ENCODE data around the gene RABGAP1L. TPM values are rescaled to one million over a fixed set of nuclear protein-coding genes. Genes with fewer than 3 reads are reported as not detected.

RABGAP1L gene
- total RNA-seq, 4 donors from 2014 or later: 38.8 to 54.7 (median 50.5) TPM

GRCh38 chr1:174376030-174376429 lies 216.7 kb downstream of the RABGAP1L start:
- 73 to 82% methylated on average over 2 of the region's 2 CpGs for WGBS, 2 donors
- intact Hi-C loops (cut with DNase I; ENCODE audit: low total_unique reads): no loop called here
- no peak overlapping the region for H3K4me3 ChIP-seq (ENCODE audit: low read depth, poor library complexity, severe bottlenecking)
- no peak for DNase-seq (ENCODE audit: low spot score in 2 of 2)
- no peak for TF ChIP-seq CTCF (IDR thresholded peaks at IDR 0.05)
- TF ChIP-seq POLR2A (IDR thresholded peaks at IDR 0.05): no peak

GRCh38 chr1:174391716-174392115 lies 232.4 kb downstream of the RABGAP1L start:
- no peak overlapping the region for H3K4me3 ChIP-seq (ENCODE audit: low read depth, poor library complexity, severe bottlenecking)
- no peak for DNase-seq (ENCODE audit: low spot score in 2 of 2)
- TF ChIP-seq CTCF (IDR thresholded peaks at IDR 0.05) (no peak), POLR2A (IDR thresholded peaks at IDR 0.05) (no peak)
- intact Hi-C loops (cut with DNase I; ENCODE audit: low total_unique reads): loop anchor here (10.0 kb wide), 1 partner anchor 2003 kb away; no protein-coding TSS in a partner anchor

- no peak overlapping the region for H3K4me3 ChIP-seq (ENCODE audit: low read depth, poor library complexity, severe bottlenecking)
- TF ChIP-seq CTCF (IDR thresholded peaks at IDR 0.05) (no peak), POLR2A (IDR thresholded peaks at IDR 0.05) (no peak)
- WGBS, 2 donors: 89 to 94% methylated on average over 4 of the region's 4 CpGs
- DNase-seq (ENCODE audit: low spot score in 2 of 2): peak in 1 of 2 donors; percentile 75
- intact Hi-C loops (cut with DNase I; ENCODE audit: low total_unique reads): loop anchor here (10.0 kb wide), 1 partner anchor 2001 kb away; no protein-coding TSS in a partner anchor
These were observed 234.6 kb downstream of the RABGAP1L start for GRCh38 chr1:174393885-174394284.

GRCh38 chr1:174397261-174397660 lies 237.9 kb downstream of the RABGAP1L start:
- WGBS, 2 donors: 89% methylated on average over 1 of the region's 1 CpG
- TF ChIP-seq CTCF (IDR thresholded peaks at IDR 0.05) (no peak), POLR2A (IDR thresholded peaks at IDR 0.05) (no peak)
- no peak for DNase-seq (ENCODE audit: low spot score in 2 of 2)
- intact Hi-C loops (cut with DNase I; ENCODE audit: low total_unique reads): loop anchor here (10.0 kb wide), 1 partner anchor 1998 kb away; no protein-coding TSS in a partner anchor
- H3K4me3 ChIP-seq (ENCODE audit: low read depth, poor library complexity, severe bottlenecking): no peak overlapping the region

GRCh38 chr1:174398246-174398645 lies 238.9 kb downstream of the RABGAP1L start:
- no peak overlapping the region for H3K4me3 ChIP-seq (ENCODE audit: low read depth, poor library complexity, severe bottlenecking)
- TF ChIP-seq CTCF (IDR thresholded peaks at IDR 0.05): no peak
- no peak for TF ChIP-seq POLR2A (IDR thresholded peaks at IDR 0.05)
- no peak for DNase-seq (ENCODE audit: low spot score in 2 of 2)
- 78 to 90% methylated on average over 4 of the region's 4 CpGs for WGBS, 2 donors
- intact Hi-C loops (cut with DNase I; ENCODE audit: low total_unique reads): loop anchor here (10.0 kb wide), 1 partner anchor 1997 kb away; no protein-coding TSS in a partner anchor

GRCh38 chr1:174399211-174399610 lies 239.9 kb downstream of the RABGAP1L start:
- 66 to 72% methylated on average over 1 of the region's 1 CpG for WGBS, 2 donors
- TF ChIP-seq CTCF (IDR thresholded peaks at IDR 0.05): no peak
- TF ChIP-seq POLR2A (IDR thresholded peaks at IDR 0.05): no peak
- H3K4me3 ChIP-seq (ENCODE audit: low read depth, poor library complexity, severe bottlenecking): no peak overlapping the region
- no peak for DNase-seq (ENCODE audit: low spot score in 2 of 2)
- intact Hi-C loops (cut with DNase I; ENCODE audit: low total_unique reads): loop anchor here (10.0 kb wide), 1 partner anchor 1996 kb away; no protein-coding TSS in a partner anchor

Data from lower leg skin (tissue), 4 donors.